CD4-positive, alpha-beta T cell treated with Interleukin-6 at 100 ng/mL for 8 hours (primary cell): ENCODE measurements around the gene CCL20.
"Not testable (repeated sequence)": the region's sequence is repeated elsewhere in the genome, so short reads cannot be mapped to it uniquely, and the experiment has no call there.

Source experiments
- DNase-seq: peaks from one replicate; pipeline ENCODE4 v3.0.0-alpha.2; 2020; ENCODE audit warnings: mixed read lengths, low spot score

The CCL20 gene

GRCh38 chr2:227834916-227835650 lies 21.4 kb downstream of the CCL20 start:
- no peak for DNase-seq

GRCh38 chr2:227839339-227840129 lies 25.9 kb downstream of the CCL20 start:
- DNase-seq, result not testable (repeated sequence)

GRCh38 chr2:227846831-227847230 lies 33.2 kb downstream of the CCL20 start:
- no peak for DNase-seq

- no peak for DNase-seq
These were observed 34.5 kb downstream of the CCL20 start for GRCh38 chr2:227848146-227848545.

- peak; percentile 53 for DNase-seq
These were observed 34.9 kb downstream of the CCL20 start for GRCh38 chr2:227848586-227848985.

- no peak for DNase-seq
These were observed 36.3 kb downstream of the CCL20 start for GRCh38 chr2:227849906-227850305.

GRCh38 chr2:227853204-227853629 lies 39.6 kb downstream of the CCL20 start:
- no peak for DNase-seq

GRCh38 chr2:227853765-227854271 lies 40.2 kb downstream of the CCL20 start:
- DNase-seq, result no peak

- no peak for DNase-seq
These were observed 41.8 kb downstream of the CCL20 start for GRCh38 chr2:227855440-227855839.

GRCh38 chr2:227856697-227857096 lies 43.1 kb downstream of the CCL20 start:
- no peak for DNase-seq

GRCh38 chr2:227860221-227860641 lies 46.6 kb downstream of the CCL20 start:
- no peak for DNase-seq

- no peak for DNase-seq
These were observed 47.4 kb downstream of the CCL20 start for GRCh38 chr2:227861011-227861410.

GRCh38 chr2:227862227-227862740 lies 48.6 kb downstream of the CCL20 start:
- peak; percentile 42 for DNase-seq

- no peak for DNase-seq
These were observed 49.3 kb downstream of the CCL20 start for GRCh38 chr2:227862741-227863588.

GRCh38 chr2:227864161-227864756 lies 50.6 kb downstream of the CCL20 start:
- DNase-seq, result no peak

- no peak for DNase-seq
These were observed 51.6 kb downstream of the CCL20 start for GRCh38 chr2:227865291-227865690.
